CMK (cell line): ENCODE measurements around the gene FJX1.

Experiments
- DNase-seq: peaks from one replicate; pipeline ENCODE4 v3.0.0-alpha.2; 2010; ENCODE audit warnings: low read depth

Gene FJX1

GRCh38 chr11:35617687-35618496, at the start of gene FJX1:
TSS of gene FJX1 (plus strand) at chr11:35618460. CDS start at chr11:35618637, 177 bp downstream.
- DNase-seq: no peak

GRCh38 chr11:35571696-35572095, 46.6 kb upstream of the FJX1 start:
- DNase-seq: no peak

- DNase-seq: no peak
Measured at GRCh38 chr11:35579557-35580396, 38.5 kb upstream of the FJX1 start.

GRCh38 chr11:35580397-35580781, 37.9 kb upstream of the FJX1 start:
- no peak for DNase-seq

GRCh38 chr11:35582033-35582432, 36.2 kb upstream of the FJX1 start:
- DNase-seq: no peak

- DNase-seq: no peak
Measured at GRCh38 chr11:35583126-35583525, 35.1 kb upstream of the FJX1 start.

- DNase-seq: no peak
Measured at GRCh38 chr11:35583843-35584242, 34.4 kb upstream of the FJX1 start.

GRCh38 chr11:35584321-35584720, 33.9 kb upstream of the FJX1 start:
- no peak for DNase-seq

GRCh38 chr11:35585416-35585815, 32.8 kb upstream of the FJX1 start:
- no peak for DNase-seq

- DNase-seq: no peak
Measured at GRCh38 chr11:35586222-35586621, 32.0 kb upstream of the FJX1 start.

- no peak for DNase-seq
Measured at GRCh38 chr11:35587972-35588371, 30.3 kb upstream of the FJX1 start.

- DNase-seq: no peak
Measured at GRCh38 chr11:35588627-35589026, 29.6 kb upstream of the FJX1 start.

GRCh38 chr11:35589281-35589680, 29.0 kb upstream of the FJX1 start:
- no peak for DNase-seq

- DNase-seq: no peak
Measured at GRCh38 chr11:35590412-35590811, 27.8 kb upstream of the FJX1 start.

- no peak for DNase-seq
Measured at GRCh38 chr11:35593143-35593542, 25.1 kb upstream of the FJX1 start.

GRCh38 chr11:35594680-35595079, 23.6 kb upstream of the FJX1 start:
- no peak for DNase-seq

- no peak for DNase-seq
Measured at GRCh38 chr11:35598254-35599125, 19.8 kb upstream of the FJX1 start.

- DNase-seq: no peak
Measured at GRCh38 chr11:35600331-35600838, 17.9 kb upstream of the FJX1 start.

- no peak for DNase-seq
Measured at GRCh38 chr11:35602160-35602793, 16.0 kb upstream of the FJX1 start.

GRCh38 chr11:35602979-35603378, 15.3 kb upstream of the FJX1 start:
- DNase-seq: no peak

GRCh38 chr11:35605706-35606105, 12.6 kb upstream of the FJX1 start:
- DNase-seq: no peak

GRCh38 chr11:35606206-35606605, 12.1 kb upstream of the FJX1 start:
- DNase-seq: no peak
